GM12878 (cell line): ENCODE measurements around the gene GJD2. TPM values are rescaled to one million over a fixed set of nuclear protein-coding genes. Genes with fewer than 3 reads are reported as not detected.

Source experiments
- ATAC-seq: fragments of 200-7000 bp; cut with Tn5 transposase; 3 replicates; pipeline ENCODE4 v1.9.1; 2020; ENCODE audit warnings: mild to moderate bottlenecking, moderate library complexity
- Bru-seq: library from RNA; stranded (reverse); fragments of 400-500 nt; gene quantifications from one replicate; lab custom pipeline; 2021; lab: Mats Ljungman, UMichigan
- BruChase-seq, 2 experiments: library from RNA; stranded (reverse); fragments of 400-500 nt; gene quantifications; one replicate each; lab custom pipeline; 2021; lab: Mats Ljungman, UMichigan
- BruUV-seq: library from RNA; stranded (reverse); fragments of 400-500 nt; replicated peaks from 2 replicates; lab custom pipeline; 2021; lab: Mats Ljungman, UMichigan
- CTCF ChIA-PET: fragments of 300-600 bp; sonication (Branson Sonifier 250); formaldehyde crosslinking; extraction: SDS; loops from one replicate; lab custom pipeline; 2021; ENCODE audit warnings: inconsistent platforms; lab: Yijun Ruan, JAX
- POLR2A ChIA-PET: fragments of 350-600 bp; formaldehyde crosslinking; extraction: SDS; loops from one replicate; lab custom pipeline; 2021; ENCODE audit warnings: inconsistent platforms; lab: Charles Lee
- RAD21 ChIA-PET: fragments of 300-600 bp; sonication (Branson Sonifier 250); formaldehyde crosslinking; loops from one replicate; lab custom pipeline; 2023; ENCODE audit warnings: antibody characterized with exemption; ENCODE audit not compliant: unreplicated experiment; lab: Charles Lee
- SMC1A ChIA-PET: fragments of 300-600 bp; sonication (Branson Sonifier 250); formaldehyde crosslinking; loops from one replicate; lab custom pipeline; 2023; ENCODE audit not compliant: unreplicated experiment, uncharacterized antibody; lab: Charles Lee
- DNase-seq: peaks from one replicate; pipeline ENCODE4 v3.0.0-alpha.2; 2011; ENCODE audit warnings: low read depth, low spot score
- FAIRE-seq: peaks from 3 replicates; lab custom pipeline; 2011; peaks lifted over from hg19 to GRCh38; lab: Jason Lieb, UNC
- H2AFZ ChIP-seq: 2 replicates; pipeline ENCODE4 v1.6.0; 2011; ENCODE audit warnings: low read depth, low read length, control low read depth; ENCODE audit not compliant: control insufficient read depth
- H3K27ac ChIP-seq: 2 replicates; pipeline ENCODE4 v1.5.1; 2011; ENCODE audit warnings: control low read depth; ENCODE audit not compliant: control insufficient read depth, insufficient read depth
- H3K27me3 ChIP-seq, 2 experiments: replicated peaks in 1 of 2; 2 replicates each; pipeline versions ENCODE4 v1.6.0 to v1.6.1; 2011; ENCODE audit warnings: low read length in 1 of 2; ENCODE audit not compliant: control insufficient read depth in 2 of 2, insufficient read depth in 2 of 2
- H3K36me3 ChIP-seq, 2 experiments: 2 replicates each; pipeline ENCODE4 v1.5.1; 2011; ENCODE audit warnings: low read length in 1 of 2; ENCODE audit not compliant: control insufficient read depth in 2 of 2, insufficient read depth in 2 of 2
- H3K4me1 ChIP-seq: 2 replicates; pipeline ENCODE4 v1.6.1; 2011; ENCODE audit warnings: mild to moderate bottlenecking, low read length, moderate library complexity, mixed read lengths; ENCODE audit not compliant: control insufficient read depth, insufficient read depth
- H3K4me2 ChIP-seq: 2 replicates; pipeline ENCODE4 v1.6.0; 2011; ENCODE audit warnings: control low read depth; ENCODE audit not compliant: control insufficient read depth, insufficient read depth
- H3K4me3 ChIP-seq: fragments of 200-600 bp; sonication (generic); 2 replicates; pipeline ENCODE4 v1.5.1; 2016
- H3K79me2 ChIP-seq: 2 replicates; pipeline ENCODE4 v1.6.0; 2011; ENCODE audit warnings: low read length; ENCODE audit not compliant: control insufficient read depth, insufficient read depth
- H3K9ac ChIP-seq: 2 replicates; pipeline ENCODE4 v1.8.0; 2011; ENCODE audit warnings: low read length, control low read depth, mixed read lengths; ENCODE audit not compliant: control insufficient read depth, insufficient read depth
- H3K9me3 ChIP-seq: replicated peaks from 3 replicates; pipeline ENCODE4 v1.5.1; 2011; ENCODE audit warnings: mild to moderate bottlenecking, low read length; ENCODE audit not compliant: control insufficient read depth, insufficient read depth
- H4K20me1 ChIP-seq: 2 replicates; pipeline ENCODE4 v1.6.0; 2011; ENCODE audit not compliant: control insufficient read depth, insufficient read depth
- BCL3 ChIP-seq: IDR thresholded peaks from 2 replicates; pipeline ENCODE4 v1.6.1; 2011; ENCODE audit warnings: borderline replicate concordance, low read depth, mild to moderate bottlenecking, moderate library complexity, low read length; ENCODE audit not compliant: insufficient read depth, poor library complexity, severe bottlenecking
- GABPA ChIP-seq: IDR thresholded peaks from 2 replicates; pipeline ENCODE4 v1.6.1; 2014; ENCODE audit warnings: antibody characterized with exemption, low read depth, mild to moderate bottlenecking, inconsistent platforms
- IRF3 ChIP-seq: fragments of 450-650 bp; IDR thresholded peaks from 2 replicates; pipeline ENCODE4 v1.6.1; 2014; ENCODE audit warnings: mild to moderate bottlenecking
- NRF1 ChIP-seq: conservative IDR thresholded peaks from 2 replicates; pipeline ENCODE4 v1.6.1; 2011; ENCODE audit warnings: mild to moderate bottlenecking, low read depth, low read length, improper control_type of control experiment
- SUZ12 ChIP-seq: fragments of 200-600 bp; sonication (generic); IDR thresholded peaks from one replicate; pipeline ENCODE4 v1.6.1; 2018; ENCODE audit warnings: antibody characterized with exemption, mild to moderate bottlenecking; ENCODE audit not compliant: unreplicated experiment
- WGBS: methylation state at CpG from one replicate; pipeline ENCODE4 v1.1.6; 2016; ENCODE audit warnings: low lambda C conversion rate; ENCODE audit not compliant: insufficient replicate concordance, insufficient coverage; ENCODE audit errors: missing lambda C conversion rate; 5-methylcytosine and 5-hydroxymethylcytosine counted together
- in situ Hi-C: fragments of 300-500 bp; cut with MboI; formaldehyde crosslinking; loops from 9 replicates; pipeline ENCODE4 v1.14.3; 2018; ENCODE audit warnings: mixed read lengths
- intact Hi-C: fragments of 100-400 bp; cut with micrococcal nuclease; formaldehyde crosslinking; loops from one replicate; pipeline ENCODE4 v1.14.2; 2022; ENCODE audit not compliant: unreplicated experiment
- long read RNA-seq, 2 experiments: library from polyadenylated mRNA; unstranded; transcript quantifications; one replicate each; pipeline ENCODE4 v2.0.0, GENCODE V29; 2019 to 2020
- polyA minus RNA-seq, 3 experiments: library from RNA; depleted of rRNA, polyadenylated mRNA; stranded (reverse); fragments of >200 nt; gene quantifications; 2 replicates each; pipeline ENCODE4 v1.2.3, GENCODE V29; 2011
- polyA plus RNA-seq, 11 experiments: library from polyadenylated mRNA; depleted of rRNA in 4 of 11; unstranded in 6 of 11; stranded (reverse) in 5 of 11; fragments of >200 nt; fragmentation: Nextera tagmentation in 4 of 11; fragmentation: Illumina TruSeq in 1 of 11; extraction: Ambion mirVana in 4 of 11; extraction: Trizol in 1 of 11; gene quantifications; 1 replicate in 1 of 11; 2 replicates in 10 of 11; pipeline versions ENCODE4 v1.2.1 to v1.2.3, GENCODE V29; 2011 to 2016; ENCODE audit warnings: inconsistent platforms in 2 of 11, missing spikeins in 2 of 11, low read depth in 1 of 11
- total RNA-seq, 4 experiments: library from RNA; depleted of rRNA in 3 of 4; stranded (reverse); fragments of >200 nt in 3 of 4; fragmentation: Illumina TruSeq in 1 of 4; extraction: Trizol in 1 of 4; gene quantifications; 2 replicates each; pipeline versions ENCODE4 v1.2.1 to v1.2.3, GENCODE V29; 2013 to 2021

The GJD2 gene
- total RNA-seq (2013; cell fraction: nucleolus; rRNA removed): not detected in 2 replicates
- total RNA-seq (2014; rRNA removed) (not detected in 2 replicates), total RNA-seq (2014; rRNA removed; fragmentation: Illumina TruSeq; extraction: Trizol) (not detected in 2 replicates), total RNA-seq (2021) (not detected in 2 replicates), polyA plus RNA-seq (2011; rRNA removed) (not detected in 2 replicates), polyA plus RNA-seq (2014; fragmentation: Illumina TruSeq; extraction: Trizol) (not detected in 2 replicates), polyA plus RNA-seq (2014; fragmentation: Nextera tagmentation; extraction: Ambion mirVana) (not detected), polyA plus RNA-seq (2014; rRNA removed) (not detected in 2 replicates), polyA plus RNA-seq (2016; fragmentation: Nextera tagmentation; extraction: Ambion mirVana) (not detected), polyA minus RNA-seq (2011; rRNA and poly(A)+ RNA removed) (not detected in 2 replicates), Bru-seq, nascent RNA (not detected), BruChase-seq, experiment 1, labeled RNA remaining after a 6-hour chase (not detected), BruChase-seq, experiment 2, labeled RNA remaining after a 2-hour chase (not detected)
- not detected for polyA plus RNA-seq (2011; ENCODE audit: low read depth)
- not detected in 2 replicates for polyA plus RNA-seq (2011; cell fraction: cytosol; rRNA removed)
- polyA plus RNA-seq (2011; cell fraction: nucleus; rRNA removed): not detected in 2 replicates
- not detected in 2 replicates for polyA plus RNA-seq (2012)
- not detected in 2 replicates for polyA minus RNA-seq (2011; cell fraction: cytosol; rRNA and poly(A)+ RNA removed)
- polyA minus RNA-seq (2011; cell fraction: nucleus; rRNA and poly(A)+ RNA removed): not detected in 2 replicates
- long read RNA-seq, experiment 1: 0 reads
- long read RNA-seq, experiment 2: 0 reads

GRCh38 chr15:34754674-34755418 lies at the start of gene GJD2:
GJD2 (minus strand) TSS chr15:34754998; CDS start chr15:34754488, 510 bp downstream.
- Histone ChIP-seq H4K20me1 (no peaks in the 10 kb centered on the region), H2AFZ (no peak within 1 kb of the TSS), H3K36me3 (no peaks in the 10 kb centered on the region), H3K9ac (no peak within 1 kb of the TSS), H3K4me2 (no peak within 1 kb of the TSS), H3K4me1 (no peaks in the 10 kb centered on the region), H3K4me3 (no peak within 1 kb of the TSS), H3K27me3 (peaks cover 10% of the 10 kb centered on the region in 2 experiments), H3K79me2 (no peaks in the 10 kb centered on the region), H3K27ac (no peak within 1 kb of the TSS), H3K9me3 (no peaks in the 10 kb centered on the region)
- no peak for DNase-seq
- no peak for ATAC-seq
- TF ChIP-seq BCL3: no peak
- no peak for TF ChIP-seq NRF1
- TF ChIP-seq GABPA: no peak
- TF ChIP-seq IRF3: no peak
- TF ChIP-seq SUZ12: peak; percentile 44
- ChIA-PET POLR2A (no interaction called here), CTCF (no interaction called here), RAD21 (no interaction called here), SMC1A (no interaction called here)
- no peak for FAIRE-seq
- WGBS: 25% methylated on average over 48 of the region's 81 CpGs
- intact Hi-C loops: no loop called here
- in situ Hi-C loops: no loop called here
- no TSS peak for BruUV-seq
